Body of pancreas (tissue), 4 donors: ENCODE results near the gene LIN9.

ENCODE experiments used
- POLR2A ChIP-seq, 3 donors: fragments of 450-650 bp; IDR thresholded peaks; one replicate each; pipeline ENCODE4 v1.6.1; 2016; ENCODE audit warnings: antibody characterized with exemption in 3 of 3, mild to moderate bottlenecking in 2 of 3
- TF ChIP-seq, protein P1 (sequence below), 7 experiments: fragments of 450-650 bp in 4 of 7; fragments of 200-600 bp in 3 of 7; sonication (generic) in 3 of 7; IDR thresholded peaks; one replicate each; pipeline ENCODE4 v1.5.1; 2016 to 2019; ENCODE audit warnings: antibody characterized with exemption in 7 of 7

DNA sequence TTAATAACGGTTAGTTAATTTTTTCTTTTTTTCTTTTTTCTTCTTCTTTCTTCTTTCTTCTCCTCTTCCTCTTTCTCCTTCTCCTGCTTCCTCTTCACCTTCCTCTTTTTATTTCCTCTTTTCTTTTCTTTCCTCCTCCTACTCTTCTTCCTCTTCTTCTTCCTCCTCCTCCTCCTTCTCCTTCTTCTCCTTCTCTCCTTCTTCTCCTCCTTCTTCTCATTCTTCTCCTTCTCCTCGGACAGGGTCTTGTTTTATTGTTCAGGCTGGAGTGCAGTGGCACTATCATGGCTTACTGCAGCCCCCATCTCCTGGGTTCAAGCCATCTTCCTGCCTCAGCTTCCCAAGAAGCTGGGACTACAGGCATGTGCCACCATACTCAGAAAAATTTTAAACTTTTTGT is 109.0 kb downstream of the LIN9 start:
- TF ChIP-seq, protein P1, sequence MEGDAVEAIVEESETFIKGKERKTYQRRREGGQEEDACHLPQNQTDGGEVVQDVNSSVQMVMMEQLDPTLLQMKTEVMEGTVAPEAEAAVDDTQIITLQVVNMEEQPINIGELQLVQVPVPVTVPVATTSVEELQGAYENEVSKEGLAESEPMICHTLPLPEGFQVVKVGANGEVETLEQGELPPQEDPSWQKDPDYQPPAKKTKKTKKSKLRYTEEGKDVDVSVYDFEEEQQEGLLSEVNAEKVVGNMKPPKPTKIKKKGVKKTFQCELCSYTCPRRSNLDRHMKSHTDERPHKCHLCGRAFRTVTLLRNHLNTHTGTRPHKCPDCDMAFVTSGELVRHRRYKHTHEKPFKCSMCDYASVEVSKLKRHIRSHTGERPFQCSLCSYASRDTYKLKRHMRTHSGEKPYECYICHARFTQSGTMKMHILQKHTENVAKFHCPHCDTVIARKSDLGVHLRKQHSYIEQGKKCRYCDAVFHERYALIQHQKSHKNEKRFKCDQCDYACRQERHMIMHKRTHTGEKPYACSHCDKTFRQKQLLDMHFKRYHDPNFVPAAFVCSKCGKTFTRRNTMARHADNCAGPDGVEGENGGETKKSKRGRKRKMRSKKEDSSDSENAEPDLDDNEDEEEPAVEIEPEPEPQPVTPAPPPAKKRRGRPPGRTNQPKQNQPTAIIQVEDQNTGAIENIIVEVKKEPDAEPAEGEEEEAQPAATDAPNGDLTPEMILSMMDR (IDR thresholded peaks at IDR 0.05): no peak
- TF ChIP-seq POLR2A (IDR thresholded peaks at IDR 0.05): no peak
